ENCODE results near the gene RHOB.
"Not testable (repeated sequence)": the region's sequence is repeated elsewhere in the genome, so short reads cannot be mapped to it uniquely, and the experiment has no call there.

RHOB gene

DNA sequence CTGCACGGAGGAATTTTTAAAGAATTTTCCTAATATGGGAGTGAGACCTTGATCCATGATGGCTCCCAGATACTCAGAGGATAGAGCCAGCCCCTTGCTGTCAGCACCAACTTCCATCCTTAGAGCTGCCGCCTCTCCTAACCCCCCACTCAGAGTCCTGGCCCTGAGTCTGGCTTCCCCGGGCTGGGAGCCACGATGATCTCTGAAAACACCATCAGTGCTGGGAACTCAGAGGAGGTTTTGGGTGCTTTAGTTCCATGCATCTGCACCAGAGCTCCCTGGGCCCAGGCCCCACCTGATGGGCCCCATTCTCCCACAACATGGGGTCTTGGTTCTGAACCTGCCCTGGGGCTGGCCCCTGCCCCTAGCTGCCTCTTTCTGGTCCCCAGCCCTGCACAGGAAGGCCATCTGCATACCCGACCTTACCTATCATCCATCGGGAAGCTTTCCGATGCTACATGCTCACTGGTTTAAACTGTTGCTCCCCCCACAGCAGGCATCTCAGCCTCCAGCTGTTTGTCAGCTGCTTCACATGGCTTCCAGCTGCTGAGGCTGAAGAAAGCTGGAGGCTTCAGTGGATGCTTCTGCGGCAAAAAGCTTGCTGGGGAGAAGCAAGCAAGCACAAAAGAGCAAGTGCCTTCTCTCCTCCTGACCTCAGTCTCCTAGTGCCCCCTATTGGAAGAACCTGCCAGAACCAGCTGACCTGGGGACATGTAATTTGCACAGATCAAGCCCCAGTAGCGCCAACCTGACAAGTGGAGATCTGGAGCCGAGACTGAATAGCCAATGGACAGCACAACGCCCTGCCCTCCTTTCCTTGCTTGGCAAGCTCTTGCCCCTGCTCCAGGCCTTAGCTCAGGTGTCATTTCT lies 24.2 kb upstream of the RHOB start:
- no peak for FAIRE-seq

DNA sequence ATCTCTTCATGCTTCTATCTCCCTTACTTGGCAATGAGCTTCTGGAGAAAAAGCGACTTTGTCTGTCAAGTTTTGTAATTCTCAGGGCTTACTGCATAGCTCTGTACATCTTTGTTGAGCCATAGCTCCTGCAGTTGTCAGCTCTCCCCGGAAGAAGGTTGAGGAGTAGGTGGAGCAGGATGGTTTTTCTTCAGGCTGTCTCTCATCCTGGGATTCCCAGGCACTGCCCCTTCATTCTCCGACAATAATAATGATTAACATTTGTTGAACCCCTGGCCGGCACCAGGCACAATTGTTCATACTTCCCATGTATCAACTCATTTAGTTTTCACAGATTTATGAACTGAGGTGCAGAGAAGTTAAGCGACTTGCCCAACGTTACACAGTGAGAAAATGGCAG lies 23.5 kb upstream of the RHOB start:
- FAIRE-seq = no peak

DNA sequence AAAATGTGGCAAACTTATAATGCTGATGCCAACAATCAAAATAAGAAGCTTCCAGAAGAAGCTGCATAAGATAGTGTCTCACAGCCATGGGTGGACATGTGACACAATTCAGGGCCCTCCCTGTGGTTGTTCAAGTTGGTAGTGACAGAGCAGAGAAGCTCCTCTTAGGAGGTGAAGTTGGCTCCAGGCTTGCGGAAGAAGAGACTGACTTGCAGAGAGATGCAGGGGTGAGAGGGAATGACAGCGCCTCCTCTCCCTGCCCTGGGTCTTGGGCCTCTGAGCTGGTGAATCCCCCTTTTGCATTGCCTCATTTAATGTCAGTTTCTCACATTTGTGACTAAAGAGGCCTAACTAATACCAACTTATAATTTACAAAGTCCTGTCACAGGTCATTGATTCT lies 23.0 kb upstream of the RHOB start:
- no peak for FAIRE-seq

DNA sequence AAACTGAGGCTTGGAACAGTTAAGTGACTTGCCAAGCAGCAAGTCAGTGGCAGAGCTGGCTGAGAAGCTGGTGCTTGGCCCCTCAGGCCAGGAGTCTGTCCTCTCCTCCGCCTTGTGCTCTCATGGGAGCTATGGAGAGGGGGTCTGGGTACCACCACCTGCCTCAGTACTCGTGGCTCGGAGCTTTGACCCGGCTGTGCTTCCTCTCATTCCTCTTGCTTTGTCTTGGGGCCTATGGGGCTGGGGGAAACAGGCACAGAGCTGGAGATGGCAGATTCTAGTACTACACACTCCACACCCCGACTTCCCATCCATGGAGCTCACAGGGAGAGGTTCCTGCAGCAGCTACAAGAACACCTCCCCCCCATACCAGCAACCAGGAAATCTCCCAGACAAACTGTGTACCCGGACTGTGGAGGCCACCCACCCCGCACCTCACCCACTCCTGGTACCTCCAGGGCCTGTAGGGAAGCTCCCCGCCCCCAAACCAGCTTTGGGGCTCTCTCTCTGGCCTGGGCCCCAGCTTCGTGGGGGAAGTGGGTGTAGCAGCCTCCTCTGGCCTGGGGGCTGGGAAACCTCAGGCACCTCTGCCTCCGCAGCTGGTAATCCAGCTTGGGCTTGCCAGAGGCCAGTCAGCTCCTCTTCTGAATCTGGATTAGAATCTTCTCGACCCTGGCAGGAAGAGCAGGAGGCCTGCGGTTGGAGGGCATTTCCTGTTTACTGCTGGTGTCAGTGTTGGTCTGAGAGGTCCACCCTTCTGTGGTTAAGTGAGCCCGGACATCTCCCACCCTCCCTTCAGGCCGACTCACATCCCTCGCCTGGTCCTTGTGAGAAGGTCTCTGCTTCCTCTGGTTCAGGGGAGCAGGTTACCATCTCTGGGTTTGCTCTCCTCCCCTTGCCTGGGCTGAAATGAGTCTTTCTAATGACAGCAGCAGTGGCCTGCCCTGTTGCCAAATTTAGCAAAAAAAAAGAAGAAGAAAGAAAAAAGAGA lies 22.3 kb upstream of the RHOB start:
- FAIRE-seq = no peak

DNA sequence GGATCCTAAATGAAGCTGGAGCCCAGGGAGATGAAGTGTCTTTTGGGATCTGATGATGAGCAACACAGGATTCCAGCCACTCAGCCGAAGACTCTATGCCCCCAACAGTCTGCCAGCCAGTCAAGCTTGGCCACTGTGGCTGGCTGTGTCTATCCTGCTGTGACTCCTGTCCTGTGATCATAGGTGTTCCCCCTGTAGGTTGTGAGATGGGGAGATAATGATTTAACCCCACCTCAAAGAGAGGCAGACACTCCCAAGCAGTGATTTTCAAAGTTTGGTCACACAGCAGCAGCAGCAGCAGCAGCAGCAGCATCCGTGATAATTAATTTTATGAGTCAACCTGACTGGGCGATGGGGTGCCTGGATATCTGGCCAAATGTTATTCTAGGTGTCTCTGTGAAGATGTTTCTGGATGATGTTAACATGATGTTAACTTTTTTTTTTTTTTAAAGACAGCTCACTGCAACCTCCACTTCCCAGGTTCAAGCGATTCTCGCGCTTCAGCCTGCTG lies 21.4 kb upstream of the RHOB start:
- FAIRE-seq = no peak

DNA sequence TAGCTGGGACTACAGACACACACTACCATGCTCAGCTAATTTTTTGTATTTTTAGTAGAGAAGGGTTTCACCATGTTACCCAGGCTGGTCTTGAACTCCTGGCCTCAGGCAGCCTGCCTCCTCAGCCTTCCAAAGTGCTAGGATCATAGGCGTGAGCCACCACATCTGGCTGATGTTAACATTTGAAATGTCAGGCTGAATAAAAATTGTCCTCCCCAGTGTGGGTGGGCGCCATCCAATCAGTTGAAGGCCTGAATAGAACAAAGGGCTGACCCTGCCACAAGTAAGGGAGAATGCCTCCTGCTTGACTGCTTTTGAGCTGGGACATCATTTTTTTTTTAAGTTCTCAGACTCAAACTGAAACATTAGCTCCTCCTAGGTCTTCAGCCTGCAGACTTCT lies 21.0 kb upstream of the RHOB start:
- FAIRE-seq = no peak

DNA sequence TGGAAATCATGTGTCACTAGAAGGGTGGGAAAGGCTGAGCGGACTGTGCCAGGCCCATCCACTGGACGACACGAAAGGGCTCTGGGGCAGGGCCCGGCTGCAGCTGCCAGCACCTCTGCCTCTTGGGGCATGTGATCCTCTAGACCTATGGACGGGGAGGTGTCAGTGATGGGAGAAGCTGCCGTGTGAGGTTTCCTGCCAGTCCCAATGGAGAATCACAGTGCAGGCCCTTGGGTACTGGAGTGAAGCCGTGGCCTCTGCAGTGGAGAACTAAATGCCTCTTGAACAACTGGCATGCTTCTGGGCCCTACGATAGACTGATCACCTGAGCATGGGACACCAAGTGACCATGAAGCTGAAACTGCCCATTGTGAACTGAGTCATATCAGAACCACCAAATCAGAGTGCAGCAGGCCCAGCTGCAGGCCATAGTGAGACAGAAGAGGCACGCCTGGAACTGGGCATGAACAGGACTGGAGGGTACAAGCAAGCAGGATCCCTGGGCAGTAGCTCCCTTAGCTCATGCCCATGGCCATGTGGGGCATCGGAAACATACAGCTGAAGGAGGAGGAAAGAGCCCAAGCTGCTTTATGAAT lies 18.8 kb upstream of the RHOB start:
- FAIRE-seq = no peak

DNA sequence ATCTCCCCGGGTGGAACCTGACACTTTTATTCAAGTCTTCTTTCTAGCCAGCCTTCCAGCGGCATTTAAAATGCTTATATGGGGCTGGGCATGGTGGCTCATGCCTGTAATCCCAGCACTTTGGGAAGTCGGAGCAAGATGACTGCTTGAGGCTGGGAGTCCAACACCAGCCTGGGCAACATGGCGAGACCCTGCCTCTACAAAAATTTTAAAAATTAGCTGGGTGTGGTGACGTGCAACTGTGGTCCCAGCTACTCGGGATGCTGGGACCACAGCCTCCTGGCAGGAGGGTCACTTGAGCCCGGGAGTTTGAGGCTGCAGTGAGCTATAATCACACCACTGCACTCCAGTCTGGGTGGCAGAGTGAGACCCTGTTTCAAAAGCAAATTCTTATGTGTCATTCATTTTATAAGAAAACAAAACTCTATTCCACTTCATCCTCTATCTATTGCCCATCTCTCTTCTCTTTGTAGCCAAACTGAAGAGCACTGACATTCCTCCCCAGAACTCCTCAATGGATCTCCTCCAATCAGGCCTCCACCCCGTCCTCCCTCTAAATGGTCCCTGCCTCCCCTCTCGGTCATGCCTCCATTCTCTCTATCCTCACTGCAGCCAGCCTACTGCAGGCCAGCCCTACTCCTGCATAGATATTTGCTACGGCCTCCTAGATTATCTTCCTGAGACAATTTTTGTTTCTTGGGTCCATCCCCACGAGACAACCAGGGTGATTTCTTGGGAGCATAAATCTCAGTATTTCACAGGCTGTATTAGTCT lies 18.0 kb upstream of the RHOB start:
- no peak for FAIRE-seq

DNA sequence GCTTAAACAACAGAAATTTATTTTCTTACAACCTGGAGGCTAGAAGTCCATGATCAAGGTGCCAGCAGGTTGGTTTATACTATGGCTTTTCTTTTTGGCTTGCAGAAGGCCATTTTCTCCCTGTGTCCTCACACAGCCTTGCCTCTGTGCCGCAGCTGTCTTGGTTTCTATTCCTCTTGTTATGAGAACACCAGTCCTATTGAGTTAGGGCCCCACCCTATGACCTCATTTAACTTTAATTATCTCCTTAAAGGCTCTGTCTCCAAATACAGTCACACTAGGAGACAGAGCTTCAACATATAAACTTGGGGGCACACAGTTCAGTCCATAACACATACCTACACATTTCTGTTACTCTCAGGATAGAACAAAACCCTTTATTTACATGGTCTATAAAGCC lies 17.3 kb upstream of the RHOB start:
- FAIRE-seq = no peak

DNA sequence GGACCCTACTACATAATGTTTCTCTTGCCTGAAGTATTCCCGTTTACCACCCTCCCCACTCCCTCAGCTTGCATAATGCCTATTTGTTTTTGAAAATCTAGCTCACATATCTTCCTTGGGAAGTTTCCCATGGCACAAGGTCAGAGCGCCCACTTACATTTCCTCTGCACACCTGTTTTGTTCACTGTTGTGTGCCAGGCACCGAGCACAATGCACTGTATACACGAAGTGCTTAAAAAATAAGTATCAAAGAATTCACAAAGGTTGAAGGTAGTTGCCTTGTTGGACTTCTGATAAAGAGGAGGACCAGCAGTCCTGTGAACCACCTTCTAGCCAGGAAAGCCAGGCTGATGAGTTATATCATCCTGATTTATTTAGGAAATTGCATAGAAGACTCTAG lies 16.8 kb upstream of the RHOB start:
- FAIRE-seq = no peak

DNA sequence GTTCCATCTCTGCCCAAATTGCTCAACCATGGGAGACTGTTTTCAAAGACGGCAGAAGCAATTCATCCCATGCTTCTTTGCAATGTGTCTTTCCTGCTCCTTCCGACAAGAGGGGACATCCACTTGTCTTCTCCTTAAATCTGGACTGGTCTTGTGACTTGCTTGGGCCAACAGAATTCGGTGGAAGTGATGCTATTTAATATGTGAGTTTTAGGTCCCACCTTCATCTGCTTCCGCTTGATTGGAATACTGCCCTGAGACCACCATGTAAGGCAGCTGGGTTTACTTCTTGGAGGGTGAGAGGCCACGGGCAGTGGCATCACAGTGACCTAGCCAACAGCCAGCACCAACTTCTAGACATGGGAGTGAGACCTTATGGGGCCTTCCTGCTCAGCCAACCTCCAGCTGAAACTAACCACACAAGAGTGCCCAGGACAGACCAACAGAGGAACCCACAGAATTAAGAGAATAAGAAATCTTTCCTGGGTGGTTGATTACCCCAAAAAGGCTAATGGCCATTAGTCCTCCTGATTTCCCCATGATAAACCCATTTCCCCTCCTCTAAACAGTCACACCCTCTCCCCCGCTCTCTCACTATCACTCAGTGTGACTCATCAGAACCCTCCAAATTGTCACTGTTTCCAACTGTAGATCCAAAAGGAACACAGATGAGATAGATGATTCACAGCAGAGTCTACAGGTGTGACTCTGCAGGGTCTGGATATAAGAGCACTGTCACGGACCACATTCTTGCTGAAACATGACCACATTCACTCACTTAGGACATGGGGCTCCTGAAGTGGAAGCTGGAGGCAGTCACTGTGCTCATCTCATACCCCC lies 16.2 kb upstream of the RHOB start:
- no peak for FAIRE-seq

DNA sequence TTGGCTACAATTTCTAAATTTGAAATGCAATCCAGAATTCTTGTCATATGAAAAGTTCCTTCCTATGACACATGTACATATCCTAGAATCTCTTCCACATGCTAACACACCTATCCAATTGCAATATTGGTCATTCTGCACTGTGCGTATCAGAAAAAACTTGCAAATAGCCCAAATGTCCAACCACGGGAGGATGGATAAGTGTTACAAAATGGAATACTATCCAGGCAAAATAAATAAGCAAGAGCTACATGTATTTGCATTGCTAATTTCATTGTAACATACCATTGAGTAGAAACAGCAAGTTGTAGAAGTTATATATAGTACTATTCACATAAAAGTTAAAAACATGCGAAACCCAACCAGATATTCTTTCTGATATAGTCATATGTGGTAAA lies 15.6 kb upstream of the RHOB start:
- no peak for FAIRE-seq

DNA sequence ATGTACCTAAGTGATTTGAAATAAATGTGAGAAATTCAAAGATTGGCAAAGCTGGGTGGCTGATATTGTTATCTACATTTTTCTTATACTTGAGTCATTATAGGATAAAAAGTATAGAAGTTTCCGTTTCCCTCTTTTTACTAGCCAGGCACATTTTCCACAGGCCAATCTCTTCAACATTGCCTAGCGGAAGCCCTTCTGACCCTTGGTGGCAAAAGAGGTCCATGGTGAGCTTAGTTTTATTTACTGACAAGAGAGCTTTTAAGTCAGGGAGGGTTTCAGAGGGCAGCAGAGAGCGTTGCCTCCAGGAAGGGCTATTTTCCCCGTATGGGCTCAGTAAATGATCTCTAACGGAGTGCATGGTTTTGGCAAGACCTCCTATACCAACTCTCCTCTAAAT lies 15.1 kb upstream of the RHOB start:
- no peak for FAIRE-seq

DNA sequence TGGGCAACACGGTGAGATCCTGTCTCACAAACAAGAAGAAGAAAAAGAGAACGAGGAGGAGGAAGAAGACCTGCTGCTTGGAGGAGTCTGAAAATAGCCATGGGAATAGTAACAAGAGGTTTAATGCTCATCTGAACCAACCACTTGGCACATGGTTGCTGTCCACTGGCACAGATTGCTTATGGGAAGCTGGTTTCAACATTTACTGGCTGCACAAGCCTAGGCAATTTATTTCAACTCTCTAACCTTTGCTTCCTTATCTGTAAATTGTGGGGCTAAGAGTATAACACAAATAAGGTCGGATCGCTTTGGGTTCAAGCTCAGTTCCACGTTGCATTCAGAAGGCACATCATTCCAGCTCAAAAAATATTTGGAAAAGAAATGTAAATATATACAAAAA lies 14.2 kb upstream of the RHOB start:
- FAIRE-seq = no peak

DNA sequence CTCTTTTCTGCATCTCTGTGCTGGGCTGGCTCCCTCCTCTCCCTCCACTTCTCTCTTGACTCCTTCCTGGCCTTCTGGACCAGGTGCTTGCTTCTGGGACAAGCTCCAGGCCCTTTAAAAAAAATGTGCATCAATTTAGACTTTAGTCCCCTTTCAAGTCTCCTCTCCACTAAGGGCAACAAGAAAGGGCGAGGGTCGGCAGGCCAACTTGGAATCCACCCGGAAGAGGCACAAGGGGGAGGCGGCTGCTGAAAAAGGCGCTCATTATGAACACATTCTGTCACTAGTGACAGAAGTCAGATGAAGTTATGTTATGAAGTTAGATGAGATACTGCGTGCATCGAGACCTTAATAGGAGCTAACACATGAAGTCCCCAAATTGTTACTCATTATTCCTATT lies 13.6 kb upstream of the RHOB start:
- FAIRE-seq = no peak

DNA sequence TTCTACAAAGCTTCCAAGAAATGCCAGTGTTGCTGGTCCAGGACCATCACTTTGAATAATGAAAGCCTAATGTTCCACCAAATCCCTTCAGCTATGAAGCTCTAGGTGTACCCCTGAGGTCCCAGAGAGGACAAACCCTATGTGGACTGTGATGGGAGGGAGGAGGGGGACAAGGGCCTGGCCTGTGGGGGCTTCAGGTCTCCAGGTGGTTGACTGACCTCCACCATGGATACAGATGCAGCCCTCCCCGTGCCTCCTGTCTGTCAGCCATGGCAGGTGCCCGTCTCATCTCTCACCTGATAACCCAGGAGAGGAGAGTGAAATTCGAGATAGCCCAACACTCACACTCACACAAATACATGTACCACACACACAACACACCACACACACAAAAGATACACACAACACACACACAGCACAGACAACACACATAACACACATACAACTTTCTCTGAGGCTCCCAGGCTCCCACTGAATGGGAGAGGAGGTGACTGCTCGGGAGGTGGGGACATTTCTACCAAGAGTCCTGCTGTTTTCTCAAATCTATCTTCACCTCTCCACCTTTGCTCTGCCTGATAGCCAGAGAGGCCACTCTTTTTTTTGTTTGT lies 12.8 kb upstream of the RHOB start:
- no peak for FAIRE-seq

DNA sequence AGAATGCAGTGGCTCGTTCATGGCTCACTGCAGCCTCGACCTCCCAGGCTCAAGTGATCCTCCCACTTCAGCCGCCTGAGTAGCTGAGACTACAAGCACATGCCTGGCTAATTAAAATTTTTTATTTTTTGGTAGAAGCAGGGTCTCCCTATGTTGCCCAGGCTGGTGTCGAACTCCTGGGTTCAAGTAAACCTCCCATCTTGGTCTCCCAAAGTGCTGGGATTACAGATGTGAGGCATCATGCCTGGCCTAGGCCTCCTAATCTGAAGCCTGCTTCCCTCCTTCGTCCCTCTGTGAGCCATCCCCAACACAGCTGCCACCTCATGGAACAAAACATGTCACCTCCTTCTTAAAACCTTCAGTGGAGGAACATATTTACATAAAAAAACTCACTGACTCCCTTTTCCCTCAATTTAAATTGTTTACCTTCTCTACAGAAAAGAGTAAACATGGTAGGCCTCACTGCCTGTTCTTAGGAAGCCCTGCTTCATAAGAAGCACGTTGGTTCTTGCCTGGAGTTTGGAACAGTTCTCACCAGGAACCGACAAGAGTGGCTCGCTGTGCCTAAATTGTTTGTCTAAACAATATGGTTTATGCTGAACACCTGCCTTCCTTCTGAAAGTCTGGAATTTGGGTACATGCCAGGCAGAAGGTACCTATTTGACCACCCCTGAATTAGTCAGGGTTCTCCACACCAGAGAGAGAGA lies 12.1 kb upstream of the RHOB start:
- no peak for FAIRE-seq

DNA sequence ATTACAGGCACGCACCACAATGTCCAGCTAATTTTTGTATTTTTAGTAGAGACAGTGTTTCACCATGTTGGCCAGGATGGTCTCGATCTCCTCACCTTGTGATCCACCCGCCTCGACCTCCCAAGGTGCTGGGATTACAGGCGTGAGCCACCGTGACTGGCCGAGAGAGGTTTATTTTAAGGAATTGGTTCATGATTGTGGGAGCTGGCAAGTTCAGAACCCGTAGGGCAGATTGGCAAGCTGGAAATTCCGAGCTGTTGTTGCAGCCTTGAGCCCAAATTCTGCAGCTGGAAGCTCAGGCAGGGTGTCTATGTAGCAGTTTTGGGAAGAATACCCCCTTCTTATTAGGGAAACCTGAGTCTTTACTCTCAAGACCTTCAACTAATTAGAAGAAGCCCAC lies 11.4 kb upstream of the RHOB start:
- not testable (repeated sequence) for FAIRE-seq

DNA sequence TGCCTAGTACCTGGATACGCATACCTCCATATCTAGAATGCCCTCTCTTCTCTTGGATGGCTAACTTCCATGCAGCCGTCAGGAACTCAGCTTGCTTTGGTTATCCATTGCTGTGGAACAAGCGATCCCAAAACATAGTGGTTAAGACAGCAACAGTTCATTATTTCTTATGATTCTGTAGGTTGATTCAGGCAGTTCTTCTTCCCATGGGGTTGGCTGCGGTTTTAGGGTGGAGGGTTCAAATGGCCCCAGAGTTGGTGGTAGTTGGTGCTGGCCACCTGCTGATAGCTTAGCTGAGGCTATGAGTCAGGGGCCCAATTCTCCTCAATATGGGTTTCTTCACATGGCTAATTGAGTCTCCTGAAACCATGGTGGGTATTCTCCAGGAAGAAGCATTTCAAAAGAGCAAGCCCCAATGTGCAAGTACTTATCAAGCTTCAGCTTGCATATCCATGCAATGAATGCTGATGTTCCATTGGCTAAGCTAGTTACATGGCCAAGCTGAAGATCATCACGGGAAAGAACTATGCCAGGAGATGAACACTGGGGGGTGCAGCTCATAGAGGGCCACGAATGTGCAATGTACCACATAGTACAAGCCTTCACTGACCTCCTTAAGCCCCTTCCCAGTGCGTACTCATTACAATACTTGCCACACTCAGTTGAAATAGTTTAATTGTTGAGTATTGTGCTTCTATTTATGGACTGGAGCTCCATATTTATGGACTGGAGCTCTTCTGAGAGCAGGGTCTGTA lies 10.0 kb upstream of the RHOB start:
- no peak for FAIRE-seq
